ENCODE measurements around the gene GOLGA8J. TPM values are rescaled to one million over a fixed set of nuclear protein-coding genes. Genes with fewer than 3 reads are reported as not detected.

The GOLGA8J gene
- total RNA-seq, 4 donors from 2014 or later, result not detected

- intact Hi-C loops (cut with DNase I; ENCODE audit: low total_unique reads), result no loop called here
- TF ChIP-seq POLR2A (IDR thresholded peaks at IDR 0.05), result no peak
- TF ChIP-seq, protein P1, sequence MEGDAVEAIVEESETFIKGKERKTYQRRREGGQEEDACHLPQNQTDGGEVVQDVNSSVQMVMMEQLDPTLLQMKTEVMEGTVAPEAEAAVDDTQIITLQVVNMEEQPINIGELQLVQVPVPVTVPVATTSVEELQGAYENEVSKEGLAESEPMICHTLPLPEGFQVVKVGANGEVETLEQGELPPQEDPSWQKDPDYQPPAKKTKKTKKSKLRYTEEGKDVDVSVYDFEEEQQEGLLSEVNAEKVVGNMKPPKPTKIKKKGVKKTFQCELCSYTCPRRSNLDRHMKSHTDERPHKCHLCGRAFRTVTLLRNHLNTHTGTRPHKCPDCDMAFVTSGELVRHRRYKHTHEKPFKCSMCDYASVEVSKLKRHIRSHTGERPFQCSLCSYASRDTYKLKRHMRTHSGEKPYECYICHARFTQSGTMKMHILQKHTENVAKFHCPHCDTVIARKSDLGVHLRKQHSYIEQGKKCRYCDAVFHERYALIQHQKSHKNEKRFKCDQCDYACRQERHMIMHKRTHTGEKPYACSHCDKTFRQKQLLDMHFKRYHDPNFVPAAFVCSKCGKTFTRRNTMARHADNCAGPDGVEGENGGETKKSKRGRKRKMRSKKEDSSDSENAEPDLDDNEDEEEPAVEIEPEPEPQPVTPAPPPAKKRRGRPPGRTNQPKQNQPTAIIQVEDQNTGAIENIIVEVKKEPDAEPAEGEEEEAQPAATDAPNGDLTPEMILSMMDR (IDR thresholded peaks at IDR 0.05), result no peak
- WGBS, 2 donors, result 82 to 88% methylated on average over 3 of the region's 3 CpGs
Measured at GRCh38 chr15:30055604-30056003, 27.2 kb upstream of the GOLGA8J start.

GRCh38 chr15:30056166-30056565 is 26.6 kb upstream of the GOLGA8J start:
- WGBS, 2 donors, result 76 to 85% methylated on average over 4 of the region's 4 CpGs
- TF ChIP-seq POLR2A (IDR thresholded peaks at IDR 0.05), result no peak
- TF ChIP-seq, protein P1 (IDR thresholded peaks at IDR 0.05), result no peak
- intact Hi-C loops (cut with DNase I; ENCODE audit: low total_unique reads), result no loop called here
- no peak overlapping the region for H3K4me3 ChIP-seq (ENCODE audit: low read depth, poor library complexity, severe bottlenecking)
- no peak for DNase-seq (ENCODE audit: low spot score in 2 of 2)

More at GRCh38 chr15:30055604-30056003, 27.2 kb upstream of the GOLGA8J start:
- H3K4me3 ChIP-seq (ENCODE audit: low read depth, poor library complexity, severe bottlenecking), result no peak overlapping the region
- DNase-seq (ENCODE audit: low spot score in 2 of 2), result no peak

GRCh38 chr15:30059771-30060170 is 23.0 kb upstream of the GOLGA8J start:
- no peak for DNase-seq (ENCODE audit: low spot score in 2 of 2)
- intact Hi-C loops (cut with DNase I; ENCODE audit: low total_unique reads), result no loop called here
- no peak overlapping the region for H3K4me3 ChIP-seq (ENCODE audit: low read depth, poor library complexity, severe bottlenecking)
- 82 to 85% methylated on average over 11 of the region's 11 CpGs for WGBS, 2 donors
- TF ChIP-seq, protein P1 (IDR thresholded peaks at IDR 0.05), result no peak
- TF ChIP-seq POLR2A (IDR thresholded peaks at IDR 0.05), result no peak

GRCh38 chr15:30062881-30063280 is 19.9 kb upstream of the GOLGA8J start:
- no peak for DNase-seq (ENCODE audit: low spot score in 2 of 2)
- no peak for TF ChIP-seq POLR2A (IDR thresholded peaks at IDR 0.05)
- intact Hi-C loops (cut with DNase I; ENCODE audit: low total_unique reads), result no loop called here
- no peak overlapping the region for H3K4me3 ChIP-seq (ENCODE audit: low read depth, poor library complexity, severe bottlenecking)
- 92 to 96% methylated on average over 4 of the region's 4 CpGs for WGBS, 2 donors

DNA sequence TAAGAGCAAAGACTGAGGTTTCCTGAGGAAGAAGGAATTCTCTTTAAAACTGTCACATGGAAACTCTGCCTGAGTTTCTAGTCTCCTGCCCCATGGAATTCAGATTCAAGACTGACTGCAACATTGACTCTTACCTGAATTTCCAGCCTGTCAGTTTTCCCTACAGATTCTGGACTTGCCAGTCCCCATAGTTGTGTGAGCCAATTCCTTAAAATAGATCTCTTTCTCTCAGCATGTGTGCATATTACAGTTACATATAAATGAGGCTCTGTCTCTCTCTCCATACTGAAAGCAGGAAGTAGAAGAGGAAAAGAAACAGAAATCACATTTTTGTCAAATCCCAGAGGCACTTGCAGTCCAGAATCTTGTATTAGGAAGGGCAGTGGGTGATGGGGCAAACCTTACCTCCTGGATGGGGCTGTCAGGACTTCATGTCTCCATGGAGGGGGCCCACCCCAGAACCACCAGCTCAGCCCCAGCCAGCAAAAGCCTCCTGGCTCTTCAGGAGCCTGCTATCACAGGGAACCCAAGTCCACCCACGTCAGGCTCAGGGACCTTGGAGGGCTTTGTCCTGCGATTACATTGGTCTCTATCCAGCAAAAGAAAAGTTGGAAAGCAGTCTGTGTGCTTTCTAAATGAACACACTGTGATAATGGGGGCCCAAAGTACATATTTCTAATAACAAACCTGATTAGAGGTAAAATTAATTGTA is 18.8 kb upstream of the GOLGA8J start:
- 57 to 68% methylated on average over 2 of the region's 2 CpGs for WGBS, 2 donors
- H3K4me3 ChIP-seq (ENCODE audit: low read depth, poor library complexity, severe bottlenecking), result no peak overlapping the region
- TF ChIP-seq, protein P1 (IDR thresholded peaks at IDR 0.05), result no peak
- no peak for TF ChIP-seq POLR2A (IDR thresholded peaks at IDR 0.05)
- intact Hi-C loops (cut with DNase I; ENCODE audit: low total_unique reads), result no loop called here
- DNase-seq (ENCODE audit: low spot score in 2 of 2), result no peak

DNA sequence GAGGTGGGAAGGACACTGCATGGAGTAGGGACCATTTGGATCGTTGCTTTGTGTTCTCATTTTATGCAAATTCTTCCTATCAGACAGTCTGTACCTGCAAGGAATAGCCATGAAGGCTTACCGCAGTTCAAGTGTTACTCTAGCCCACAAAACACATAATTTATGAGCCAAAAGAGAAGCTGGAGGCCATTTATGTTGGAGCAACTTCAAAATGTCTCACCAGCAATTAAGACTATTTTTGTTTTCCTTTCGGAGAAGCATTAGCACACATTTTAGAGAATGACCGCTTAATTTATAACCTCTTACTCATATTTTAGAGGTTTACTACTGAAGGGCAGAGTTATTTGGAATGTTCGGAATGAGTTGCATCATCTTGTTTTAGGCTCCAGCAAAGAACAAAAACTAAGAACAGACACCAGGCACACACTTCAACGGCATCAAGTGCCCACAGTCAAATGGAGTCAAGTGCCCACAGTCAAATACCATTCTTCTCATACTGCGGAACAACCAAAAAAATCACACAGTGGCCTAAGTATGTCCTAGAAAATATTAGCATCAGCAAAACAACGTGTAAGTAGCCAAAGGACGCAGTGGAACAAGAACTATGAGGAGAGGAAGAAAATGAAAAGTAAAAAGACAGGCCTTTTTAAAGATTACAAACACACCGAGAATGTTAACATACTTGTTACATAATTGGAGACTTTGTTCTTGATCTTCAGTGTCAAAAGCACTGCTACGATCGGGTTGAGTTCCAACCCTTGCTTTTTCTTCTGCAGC is 17.5 kb upstream of the GOLGA8J start:
- intact Hi-C loops (cut with DNase I; ENCODE audit: low total_unique reads), result no loop called here

More for the DNA sequence above, 17.5 kb upstream of the GOLGA8J start:
- TF ChIP-seq, protein P1 (IDR thresholded peaks at IDR 0.05), result no peak
- no peak for TF ChIP-seq POLR2A (IDR thresholded peaks at IDR 0.05)
- H3K4me3 ChIP-seq (ENCODE audit: low read depth, poor library complexity, severe bottlenecking), result no peak overlapping the region
- 30 to 32% methylated on average over 12 of the region's 12 CpGs for WGBS, 2 donors
- DNase-seq (ENCODE audit: low spot score in 2 of 2), result no peak

All from lower leg skin (tissue), 4 donors.